ENCODE results near the gene DTX3.
"Not testable (repeated sequence)": the region's sequence is repeated elsewhere in the genome, so short reads cannot be mapped to it uniquely, and the experiment has no call there.

Gene DTX3

GRCh38 chr12:57607958-57608663, 3.5 kb downstream of the DTX3 start:
- no peak for DNase-seq (ENCODE audit: low spot score)

- no peak for DNase-seq (ENCODE audit: low spot score)
Measured at GRCh38 chr12:57609101-57609780, 4.6 kb downstream of the DTX3 start.

- DNase-seq (ENCODE audit: low spot score): no peak
Measured at GRCh38 chr12:57609781-57610553, 5.3 kb downstream of the DTX3 start.

- no peak for DNase-seq (ENCODE audit: low spot score)
Measured at GRCh38 chr12:57610554-57611107, 6.0 kb downstream of the DTX3 start.

- DNase-seq (ENCODE audit: low spot score): no peak
Measured at GRCh38 chr12:57611108-57611826, 6.6 kb downstream of the DTX3 start, which contains the start of gene ARHGEF25. Gene ARHGEF25, plus strand, starts transcription at chr12:57611435. Its CDS starts 460 bp downstream, at chr12:57611895.

GRCh38 chr12:57611827-57612710, 7.4 kb downstream of the DTX3 start:
- DNase-seq (ENCODE audit: low spot score): no peak

- no peak for DNase-seq (ENCODE audit: low spot score)
Measured at GRCh38 chr12:57612711-57613426, 8.2 kb downstream of the DTX3 start.

GRCh38 chr12:57613427-57614109, 8.9 kb downstream of the DTX3 start:
- DNase-seq (ENCODE audit: low spot score): no peak

GRCh38 chr12:57614178-57614947, 9.7 kb downstream of the DTX3 start:
- DNase-seq (ENCODE audit: low spot score): no peak

GRCh38 chr12:57614948-57615500, 10.4 kb downstream of the DTX3 start:
- no peak for DNase-seq (ENCODE audit: low spot score)

GRCh38 chr12:57615637-57616036, 11.0 kb downstream of the DTX3 start:
- no peak for DNase-seq (ENCODE audit: low spot score)

- no peak for DNase-seq (ENCODE audit: low spot score)
Measured at GRCh38 chr12:57616383-57617101, 11.9 kb downstream of the DTX3 start.

GRCh38 chr12:57617942-57618341, 13.3 kb downstream of the DTX3 start:
- no peak for DNase-seq (ENCODE audit: low spot score)

- DNase-seq (ENCODE audit: low spot score): not testable (repeated sequence)
Measured at GRCh38 chr12:57618431-57618830, 13.8 kb downstream of the DTX3 start.

- DNase-seq (ENCODE audit: low spot score): no peak
Measured at GRCh38 chr12:57618966-57619433, 14.4 kb downstream of the DTX3 start.

- DNase-seq (ENCODE audit: low spot score): no peak
Measured at GRCh38 chr12:57619434-57620244, 15.0 kb downstream of the DTX3 start.
